HepG2 (cell line): ENCODE data around the gene DAZAP1. TPM values are rescaled to one million over a fixed set of nuclear protein-coding genes. Genes with fewer than 3 reads are reported as not detected.

Experiments used
- CHD4 ChIP-seq: fragments of 200-600 bp; sonication (generic); IDR thresholded peaks from 2 replicates; pipeline ENCODE4 v1.7.0; 2017; ENCODE audit warnings: mild to moderate bottlenecking, low read length, borderline replicate concordance
- KAT7 ChIP-seq: IDR thresholded peaks from 2 replicates; pipeline ENCODE4 v1.6.1; 2018; ENCODE audit warnings: borderline replicate concordance, missing compliant biosample characterization
- KDM2A ChIP-seq: sonication (generic); formaldehyde crosslinking; IDR thresholded peaks from 2 replicates; pipeline ENCODE4 v1.4.0; 2020; ENCODE audit warnings: low read depth, missing genetic modification reagents, borderline replicate concordance
- MIER2 ChIP-seq: IDR thresholded peaks from 2 replicates; pipeline ENCODE4 v1.6.1; 2016; ENCODE audit warnings: missing biosample characterization, missing genetic modification reagents
- MXI1 ChIP-seq: IDR thresholded peaks from 3 replicates; pipeline ENCODE4 v1.6.1; 2012; ENCODE audit warnings: low read depth, low read length, inconsistent platforms, borderline replicate concordance
- PTBP1 ChIP-seq: fragments of 200-400 bp; formaldehyde crosslinking; IDR thresholded peaks from 2 replicates; pipeline ENCODE4 v1.6.1; 2018; ENCODE audit warnings: low read length, low read depth; ENCODE audit not compliant: poor library complexity, severe bottlenecking
- TCF7L2 ChIP-seq: IDR thresholded peaks from 2 replicates; pipeline ENCODE4 v1.6.1; 2011; ENCODE audit warnings: mild to moderate bottlenecking, low read depth, low read length, moderate library complexity
- ZNF629 ChIP-seq: sonication (generic); formaldehyde crosslinking; conservative IDR thresholded peaks from 2 replicates; pipeline ENCODE4 v1.5.0; 2020; ENCODE audit warnings: missing genetic modification reagents
- ZNF709 ChIP-seq: sonication (generic); formaldehyde crosslinking; IDR thresholded peaks from 2 replicates; pipeline ENCODE4 v1.5.0; 2020; ENCODE audit warnings: mild to moderate bottlenecking, missing genetic modification reagents
- ZNF768 ChIP-seq: sonication (generic); formaldehyde crosslinking; IDR thresholded peaks from 2 replicates; pipeline ENCODE4 v1.4.0; 2020; ENCODE audit warnings: missing genetic modification reagents
- ZNF792 ChIP-seq: IDR thresholded peaks from 2 replicates; pipeline ENCODE4 v1.6.1; 2016
- ZNF879 ChIP-seq: sonication (generic); formaldehyde crosslinking; IDR thresholded peaks from 2 replicates; pipeline ENCODE4 v1.8.1; 2023; ENCODE audit warnings: missing genetic modification reagents
- polyA plus RNA-seq, 8 experiments: library from polyadenylated mRNA; depleted of rRNA in 3 of 8; stranded (reverse) in 7 of 8; unstranded in 1 of 8; fragments of >200 nt; fragmentation: Illumina TruSeq in 4 of 8; extraction: Trizol in 4 of 8; gene quantifications; 2 replicates each; pipeline versions ENCODE4 v1.2.1 to v1.2.3, GENCODE V29; 2011 to 2016; ENCODE audit warnings: low read depth in 4 of 8, missing spikeins in 1 of 8, mixed read lengths in 1 of 8; ENCODE audit not compliant: insufficient read depth in 1 of 8
- total RNA-seq, 5 experiments: library from RNA; depleted of rRNA; stranded (reverse); fragments of >200 nt; fragmentation: Illumina TruSeq; extraction: Trizol; gene quantifications; 2 replicates each; pipeline ENCODE4 v1.2.3, GENCODE V29; 2016; ENCODE audit warnings: low read depth in 1 of 5
- TF ChIP-seq, protein P1 (sequence below): IDR thresholded peaks from 2 replicates; pipeline ENCODE4 v1.6.1; 2016; ENCODE audit warnings: missing compliant biosample characterization, missing genetic modification reagents, borderline replicate concordance
- TF ChIP-seq, protein P2 (sequence below): sonication (generic); formaldehyde crosslinking; IDR thresholded peaks from 2 replicates; pipeline ENCODE4 v1.4.0; 2020; ENCODE audit warnings: missing genetic modification reagents
- TF ChIP-seq, protein P3 (sequence below): sonication (generic); formaldehyde crosslinking; IDR thresholded peaks from 2 replicates; pipeline ENCODE4 v1.5.0; 2020; ENCODE audit warnings: mild to moderate bottlenecking, missing genetic modification reagents
- TF ChIP-seq, protein P4 (sequence below): IDR thresholded peaks from 2 replicates; pipeline ENCODE4 v1.6.1; 2016; ENCODE audit warnings: low read depth, missing genetic modification reagents, missing compliant biosample characterization

The DAZAP1 gene
- total and polyA plus RNA-seq, 2 of the 13 experiments (the other 11 are each of a cell fraction or from before 2014, with no cell fraction given): 63.3 to 79.2 TPM

DNA sequence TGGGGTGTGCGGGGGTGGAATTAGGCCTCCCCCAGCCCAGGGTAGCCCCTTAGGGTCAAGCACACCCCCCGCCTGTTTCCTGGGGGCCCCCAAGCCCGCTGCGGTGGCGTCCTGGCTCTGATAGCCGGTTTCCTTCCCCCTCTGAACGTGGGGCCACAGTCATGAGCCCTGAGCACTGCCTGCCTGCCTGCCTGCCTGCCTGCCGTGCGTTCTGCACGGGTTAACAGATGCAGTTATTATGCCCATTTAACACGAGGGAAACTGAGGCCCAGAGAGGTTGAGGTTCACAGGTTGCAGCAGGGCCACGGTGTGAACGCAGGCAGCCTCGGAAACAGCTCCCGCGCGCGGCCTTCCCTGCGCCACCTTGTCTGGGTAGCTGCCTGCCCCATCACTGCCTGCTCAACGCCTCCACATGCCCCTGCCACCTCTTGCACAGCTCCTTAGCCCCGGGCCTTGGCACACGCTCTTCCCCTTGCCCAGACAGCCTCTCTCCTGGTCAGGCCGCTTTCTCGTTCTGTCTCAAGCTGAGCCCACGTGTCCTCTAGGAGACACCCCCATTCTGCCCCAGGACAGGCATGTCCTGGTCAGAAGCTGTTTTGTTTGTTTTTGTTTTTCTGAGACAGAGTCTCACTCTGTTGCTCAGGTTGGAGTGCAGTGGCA lies 4.8 kb upstream of the DAZAP1 start (continued):
- TF ChIP-seq, protein P1, sequence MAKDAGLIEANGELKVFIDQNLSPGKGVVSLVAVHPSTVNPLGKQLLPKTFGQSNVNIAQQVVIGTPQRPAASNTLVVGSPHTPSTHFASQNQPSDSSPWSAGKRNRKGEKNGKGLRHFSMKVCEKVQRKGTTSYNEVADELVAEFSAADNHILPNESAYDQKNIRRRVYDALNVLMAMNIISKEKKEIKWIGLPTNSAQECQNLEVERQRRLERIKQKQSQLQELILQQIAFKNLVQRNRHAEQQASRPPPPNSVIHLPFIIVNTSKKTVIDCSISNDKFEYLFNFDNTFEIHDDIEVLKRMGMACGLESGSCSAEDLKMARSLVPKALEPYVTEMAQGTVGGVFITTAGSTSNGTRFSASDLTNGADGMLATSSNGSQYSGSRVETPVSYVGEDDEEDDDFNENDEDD (CRISPR knock-in tag): no peak
- no peak for TF ChIP-seq CHD4
- no peak for TF ChIP-seq ZNF879
- TF ChIP-seq, protein P2, sequence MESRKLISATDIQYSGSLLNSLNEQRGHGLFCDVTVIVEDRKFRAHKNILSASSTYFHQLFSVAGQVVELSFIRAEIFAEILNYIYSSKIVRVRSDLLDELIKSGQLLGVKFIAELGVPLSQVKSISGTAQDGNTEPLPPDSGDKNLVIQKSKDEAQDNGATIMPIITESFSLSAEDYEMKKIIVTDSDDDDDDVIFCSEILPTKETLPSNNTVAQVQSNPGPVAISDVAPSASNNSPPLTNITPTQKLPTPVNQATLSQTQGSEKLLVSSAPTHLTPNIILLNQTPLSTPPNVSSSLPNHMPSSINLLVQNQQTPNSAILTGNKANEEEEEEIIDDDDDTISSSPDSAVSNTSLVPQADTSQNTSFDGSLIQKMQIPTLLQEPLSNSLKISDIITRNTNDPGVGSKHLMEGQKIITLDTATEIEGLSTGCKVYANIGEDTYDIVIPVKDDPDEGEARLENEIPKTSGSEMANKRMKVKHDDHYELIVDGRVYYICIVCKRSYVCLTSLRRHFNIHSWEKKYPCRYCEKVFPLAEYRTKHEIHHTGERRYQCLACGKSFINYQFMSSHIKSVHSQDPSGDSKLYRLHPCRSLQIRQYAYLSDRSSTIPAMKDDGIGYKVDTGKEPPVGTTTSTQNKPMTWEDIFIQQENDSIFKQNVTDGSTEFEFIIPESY (CRISPR knock-in tag): no peak
- peak; percentile 31; the same call in 1 of the 2 replicates for TF ChIP-seq KDM2A (CRISPR knock-in tag)
- TF ChIP-seq MIER2 (CRISPR knock-in tag): no peak
- TF ChIP-seq, protein P3, sequence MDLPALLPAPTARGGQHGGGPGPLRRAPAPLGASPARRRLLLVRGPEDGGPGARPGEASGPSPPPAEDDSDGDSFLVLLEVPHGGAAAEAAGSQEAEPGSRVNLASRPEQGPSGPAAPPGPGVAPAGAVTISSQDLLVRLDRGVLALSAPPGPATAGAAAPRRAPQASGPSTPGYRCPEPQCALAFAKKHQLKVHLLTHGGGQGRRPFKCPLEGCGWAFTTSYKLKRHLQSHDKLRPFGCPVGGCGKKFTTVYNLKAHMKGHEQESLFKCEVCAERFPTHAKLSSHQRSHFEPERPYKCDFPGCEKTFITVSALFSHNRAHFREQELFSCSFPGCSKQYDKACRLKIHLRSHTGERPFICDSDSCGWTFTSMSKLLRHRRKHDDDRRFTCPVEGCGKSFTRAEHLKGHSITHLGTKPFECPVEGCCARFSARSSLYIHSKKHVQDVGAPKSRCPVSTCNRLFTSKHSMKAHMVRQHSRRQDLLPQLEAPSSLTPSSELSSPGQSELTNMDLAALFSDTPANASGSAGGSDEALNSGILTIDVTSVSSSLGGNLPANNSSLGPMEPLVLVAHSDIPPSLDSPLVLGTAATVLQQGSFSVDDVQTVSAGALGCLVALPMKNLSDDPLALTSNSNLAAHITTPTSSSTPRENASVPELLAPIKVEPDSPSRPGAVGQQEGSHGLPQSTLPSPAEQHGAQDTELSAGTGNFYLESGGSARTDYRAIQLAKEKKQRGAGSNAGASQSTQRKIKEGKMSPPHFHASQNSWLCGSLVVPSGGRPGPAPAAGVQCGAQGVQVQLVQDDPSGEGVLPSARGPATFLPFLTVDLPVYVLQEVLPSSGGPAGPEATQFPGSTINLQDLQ (CRISPR knock-in tag): no peak
- TF ChIP-seq ZNF709: no peak
- 0 out of 3 replicates have a peak, but pooled peaks have one; percentile 2 for TF ChIP-seq MXI1
- no peak; the same call in 1 of the 2 replicates for TF ChIP-seq ZNF768 (CRISPR knock-in tag)
- peak; percentile 76; the same call in 1 of the 2 replicates for TF ChIP-seq ZNF629 (CRISPR knock-in tag)
- TF ChIP-seq, protein P4, sequence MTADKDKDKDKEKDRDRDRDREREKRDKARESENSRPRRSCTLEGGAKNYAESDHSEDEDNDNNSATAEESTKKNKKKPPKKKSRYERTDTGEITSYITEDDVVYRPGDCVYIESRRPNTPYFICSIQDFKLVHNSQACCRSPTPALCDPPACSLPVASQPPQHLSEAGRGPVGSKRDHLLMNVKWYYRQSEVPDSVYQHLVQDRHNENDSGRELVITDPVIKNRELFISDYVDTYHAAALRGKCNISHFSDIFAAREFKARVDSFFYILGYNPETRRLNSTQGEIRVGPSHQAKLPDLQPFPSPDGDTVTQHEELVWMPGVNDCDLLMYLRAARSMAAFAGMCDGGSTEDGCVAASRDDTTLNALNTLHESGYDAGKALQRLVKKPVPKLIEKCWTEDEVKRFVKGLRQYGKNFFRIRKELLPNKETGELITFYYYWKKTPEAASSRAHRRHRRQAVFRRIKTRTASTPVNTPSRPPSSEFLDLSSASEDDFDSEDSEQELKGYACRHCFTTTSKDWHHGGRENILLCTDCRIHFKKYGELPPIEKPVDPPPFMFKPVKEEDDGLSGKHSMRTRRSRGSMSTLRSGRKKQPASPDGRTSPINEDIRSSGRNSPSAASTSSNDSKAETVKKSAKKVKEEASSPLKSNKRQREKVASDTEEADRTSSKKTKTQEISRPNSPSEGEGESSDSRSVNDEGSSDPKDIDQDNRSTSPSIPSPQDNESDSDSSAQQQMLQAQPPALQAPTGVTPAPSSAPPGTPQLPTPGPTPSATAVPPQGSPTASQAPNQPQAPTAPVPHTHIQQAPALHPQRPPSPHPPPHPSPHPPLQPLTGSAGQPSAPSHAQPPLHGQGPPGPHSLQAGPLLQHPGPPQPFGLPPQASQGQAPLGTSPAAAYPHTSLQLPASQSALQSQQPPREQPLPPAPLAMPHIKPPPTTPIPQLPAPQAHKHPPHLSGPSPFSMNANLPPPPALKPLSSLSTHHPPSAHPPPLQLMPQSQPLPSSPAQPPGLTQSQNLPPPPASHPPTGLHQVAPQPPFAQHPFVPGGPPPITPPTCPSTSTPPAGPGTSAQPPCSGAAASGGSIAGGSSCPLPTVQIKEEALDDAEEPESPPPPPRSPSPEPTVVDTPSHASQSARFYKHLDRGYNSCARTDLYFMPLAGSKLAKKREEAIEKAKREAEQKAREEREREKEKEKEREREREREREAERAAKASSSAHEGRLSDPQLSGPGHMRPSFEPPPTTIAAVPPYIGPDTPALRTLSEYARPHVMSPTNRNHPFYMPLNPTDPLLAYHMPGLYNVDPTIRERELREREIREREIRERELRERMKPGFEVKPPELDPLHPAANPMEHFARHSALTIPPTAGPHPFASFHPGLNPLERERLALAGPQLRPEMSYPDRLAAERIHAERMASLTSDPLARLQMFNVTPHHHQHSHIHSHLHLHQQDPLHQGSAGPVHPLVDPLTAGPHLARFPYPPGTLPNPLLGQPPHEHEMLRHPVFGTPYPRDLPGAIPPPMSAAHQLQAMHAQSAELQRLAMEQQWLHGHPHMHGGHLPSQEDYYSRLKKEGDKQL (CRISPR knock-in tag): no peak
- TF ChIP-seq ZNF792 (CRISPR knock-in tag): no peak
- TF ChIP-seq TCF7L2: no peak
- no peak for TF ChIP-seq PTBP1
- TF ChIP-seq KAT7: 0 out of 2 replicates have a peak, but pooled peaks have one; percentile 19
